ENCODE results near the gene CAMTA1.
"Not testable (repeated sequence)": the region's sequence is repeated elsewhere in the genome, so short reads cannot be mapped to it uniquely, and the experiment has no call there.

The CAMTA1 gene

DNA sequence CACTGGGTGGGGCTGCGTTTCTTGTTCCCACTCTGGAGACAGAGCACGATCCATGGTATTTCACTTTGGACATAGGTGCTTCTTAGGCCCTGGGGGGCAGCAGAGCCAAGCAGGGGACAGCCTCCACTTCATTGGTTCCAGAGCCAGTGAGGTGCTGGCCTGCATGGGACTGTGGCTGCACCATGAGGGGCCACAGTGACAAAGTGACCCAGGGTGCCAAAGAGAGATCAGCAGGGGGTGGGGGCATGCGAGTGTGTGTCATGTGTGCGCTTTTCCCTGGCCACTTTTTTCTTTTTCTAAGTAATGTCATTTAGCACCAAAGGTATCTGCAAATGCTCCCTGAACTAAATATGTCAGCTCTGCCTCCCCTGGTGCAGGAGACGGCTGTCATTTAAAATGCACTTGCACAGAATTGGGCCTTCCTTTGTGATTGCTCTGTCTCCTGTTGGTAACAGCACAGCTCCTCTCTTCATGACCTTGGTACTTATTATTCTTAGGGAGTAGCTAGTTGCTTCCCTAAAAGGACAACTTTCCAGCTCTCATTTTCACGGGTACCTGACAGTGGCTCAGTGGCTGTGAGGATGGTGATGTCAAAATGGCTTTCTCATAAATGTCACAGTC is 910.4 kb downstream of the CAMTA1 start:
- no peak for DNase-seq (ENCODE audit: low spot score)

DNA sequence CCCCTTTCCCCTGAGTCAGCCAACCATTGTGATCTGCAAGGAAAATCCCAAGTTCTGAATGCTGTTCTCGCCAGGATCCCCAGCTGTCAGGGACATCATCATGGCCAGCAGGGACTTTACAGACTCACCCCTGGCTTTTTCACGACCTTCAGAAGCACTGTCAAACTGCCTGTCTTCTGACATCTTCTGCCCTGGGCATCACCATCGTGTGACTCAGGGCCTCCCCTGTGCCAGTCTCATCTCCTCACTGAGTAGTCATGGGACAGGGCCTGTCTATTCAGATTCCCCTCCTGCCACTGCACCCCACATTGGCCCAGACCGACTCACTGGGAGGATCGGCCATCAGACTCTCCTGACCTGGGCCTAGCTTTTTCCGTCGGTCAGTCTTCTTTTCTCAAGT is 913.4 kb downstream of the CAMTA1 start:
- no peak for DNase-seq (ENCODE audit: low spot score)

DNA sequence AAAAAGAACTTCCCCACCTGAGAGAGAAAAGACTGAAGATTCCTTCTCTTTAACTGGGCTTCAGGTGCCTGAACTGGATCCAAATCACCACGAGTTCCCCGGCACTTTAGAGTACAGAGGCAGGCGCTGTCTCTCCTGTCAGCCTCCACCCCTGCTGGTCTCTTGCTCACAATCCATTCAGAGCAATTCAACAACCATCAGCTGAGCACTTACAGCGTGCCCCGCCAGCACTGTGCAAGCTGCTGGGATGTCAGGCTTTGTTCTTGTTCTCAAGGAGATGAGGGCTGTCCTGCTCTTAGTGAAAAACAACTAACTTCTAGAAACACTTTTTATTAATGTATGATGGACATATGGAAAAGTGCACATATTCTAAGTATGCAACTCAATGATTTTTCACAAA is 917.1 kb downstream of the CAMTA1 start:
- DNase-seq (ENCODE audit: low spot score): no peak

DNA sequence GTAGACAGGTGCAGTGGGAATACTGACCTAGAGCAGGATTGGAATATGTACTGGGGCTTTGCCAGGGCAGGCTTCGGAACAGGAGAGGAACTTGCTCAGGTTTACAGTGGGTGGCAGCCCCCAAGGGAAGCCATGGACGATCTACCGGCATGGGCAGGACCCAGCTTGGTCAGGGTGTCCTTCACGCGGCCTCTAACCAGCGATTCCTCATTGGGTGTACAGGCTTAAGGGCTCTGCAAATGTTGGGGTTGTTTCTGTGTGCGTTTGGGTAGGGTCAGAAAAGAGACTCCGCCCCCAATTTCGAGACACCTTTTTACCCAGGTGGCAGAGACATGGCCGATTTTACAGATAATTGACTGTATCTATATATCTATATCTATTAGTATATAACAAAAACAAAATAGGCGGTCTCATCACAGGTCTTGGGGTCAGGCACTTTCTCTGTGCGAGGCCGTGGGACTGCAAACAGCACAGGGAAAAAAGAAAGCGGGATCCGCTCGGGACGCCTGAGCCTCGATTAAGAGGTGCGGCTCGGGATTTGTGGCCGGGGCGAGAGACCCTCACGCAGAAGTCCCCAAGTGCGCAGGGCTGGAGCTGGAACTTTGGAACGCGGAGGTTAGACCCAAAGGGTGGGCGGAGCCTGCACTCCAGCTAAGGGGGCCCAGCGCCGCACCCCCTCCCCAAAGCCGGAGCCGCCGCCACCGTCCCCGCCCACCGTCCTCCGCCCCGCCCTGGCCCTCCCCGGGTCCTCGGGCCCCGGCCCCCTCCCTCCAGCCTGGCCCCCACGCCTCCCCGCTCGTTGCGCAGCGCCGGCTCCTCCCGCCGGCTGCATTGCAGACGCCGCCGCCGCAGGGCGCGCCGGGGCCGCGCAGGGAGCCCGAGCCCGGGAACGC is 918.3 kb downstream of the CAMTA1 start:
- peak; percentile 72 for DNase-seq (ENCODE audit: low spot score)

DNA sequence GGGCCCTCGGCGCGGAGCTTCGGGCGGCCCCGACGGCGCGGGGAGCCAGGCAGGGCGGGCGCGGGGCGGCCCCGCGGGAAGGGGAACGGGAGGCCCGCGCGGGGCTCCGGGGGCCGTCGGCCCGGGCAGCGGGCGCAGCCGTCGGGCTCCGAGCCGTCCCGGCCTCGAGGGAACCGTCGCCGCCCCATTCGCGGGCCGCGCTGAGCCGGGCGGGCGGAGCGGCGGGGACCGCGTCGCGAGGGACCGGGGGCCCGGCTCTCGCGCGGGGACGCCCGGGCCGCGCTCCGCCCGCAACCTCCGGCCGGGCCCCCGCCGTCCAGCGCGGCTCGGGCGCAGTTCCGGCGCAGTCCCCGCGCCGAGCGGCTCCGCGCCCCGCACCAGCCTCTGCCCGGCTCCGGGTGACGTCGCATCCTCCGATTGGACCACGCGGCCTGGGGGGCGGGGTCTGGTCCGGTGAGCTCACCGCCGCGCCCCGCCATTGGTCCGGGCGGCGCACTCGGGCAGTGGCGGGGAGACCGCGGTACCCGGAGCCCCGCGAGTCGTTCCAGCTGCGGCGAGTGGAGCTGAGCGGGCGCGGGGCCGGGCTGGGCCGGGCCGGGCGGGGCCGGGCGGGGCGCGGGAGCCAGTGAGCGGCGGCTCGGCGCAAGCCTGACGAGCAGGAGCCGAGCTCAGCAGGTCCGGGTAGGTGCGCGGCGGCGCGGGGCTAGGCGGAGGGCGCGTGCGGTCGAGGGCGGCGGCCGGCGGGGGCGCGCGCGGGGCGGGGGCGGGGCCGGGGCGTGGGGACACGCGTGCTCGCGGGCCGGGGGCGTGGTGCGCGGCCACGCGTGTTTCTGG is 919.2 kb downstream of the CAMTA1 start:
- DNase-seq (ENCODE audit: low spot score): peak; percentile 97

DNA sequence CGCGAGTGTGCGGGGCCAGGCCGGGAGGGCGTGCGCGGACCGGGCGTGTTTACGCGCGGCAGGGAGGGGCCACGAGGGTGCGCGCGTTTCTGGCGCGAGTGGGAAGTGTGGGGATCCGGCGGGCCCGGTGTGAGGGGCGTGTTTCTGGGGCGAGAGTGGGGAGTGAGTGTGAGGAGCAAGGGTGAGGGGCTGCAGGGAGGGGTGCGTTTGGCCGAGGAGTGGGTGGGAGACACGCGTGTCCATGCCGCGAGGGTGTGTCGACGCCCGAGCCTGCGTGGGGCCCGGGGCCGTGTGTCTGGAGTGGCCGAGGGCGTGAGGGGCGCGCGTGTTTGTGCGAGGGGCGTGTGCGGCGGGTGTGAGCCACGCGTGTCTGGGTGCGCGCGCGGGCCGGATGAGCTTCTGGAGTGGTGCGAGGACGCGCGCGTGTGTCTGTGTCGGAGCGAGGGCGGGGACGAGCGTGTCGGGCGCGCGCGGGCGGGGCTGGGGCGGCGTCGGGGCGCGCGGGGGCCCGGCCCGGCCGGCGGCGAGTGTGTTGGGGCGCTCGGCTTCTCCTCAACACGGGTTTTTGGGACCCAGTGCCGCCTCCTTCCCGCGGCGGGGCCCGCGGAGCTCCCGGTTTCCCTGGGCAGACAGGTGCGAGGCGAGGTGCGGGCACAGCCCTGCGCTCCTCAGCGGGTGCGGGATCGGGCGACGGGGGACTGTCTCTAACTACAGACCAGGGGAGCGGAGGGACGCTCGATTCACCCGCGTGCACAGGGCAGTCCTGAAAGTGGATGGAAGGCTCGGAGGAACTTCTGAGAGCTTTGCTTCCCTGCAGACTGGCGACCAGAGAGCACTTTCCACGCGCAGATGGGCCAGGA is 920.0 kb downstream of the CAMTA1 start:
- DNase-seq (ENCODE audit: low spot score): no peak

DNA sequence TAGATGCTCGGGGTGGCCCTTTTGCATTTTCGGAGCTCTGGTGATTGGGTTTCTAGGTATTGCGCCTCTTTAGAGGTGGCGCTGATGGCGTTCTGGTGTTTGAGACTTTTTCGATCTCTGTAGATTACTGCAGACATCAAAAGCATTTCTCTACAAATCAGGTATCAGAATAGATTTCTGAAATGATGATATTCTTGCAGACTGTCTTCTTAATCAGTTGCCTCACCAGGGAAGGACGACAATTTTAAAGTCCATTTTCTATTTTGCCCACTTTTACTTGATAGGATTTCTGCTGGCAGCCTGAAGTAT is 920.6 kb downstream of the CAMTA1 start:
- DNase-seq (ENCODE audit: low spot score): no peak

DNA sequence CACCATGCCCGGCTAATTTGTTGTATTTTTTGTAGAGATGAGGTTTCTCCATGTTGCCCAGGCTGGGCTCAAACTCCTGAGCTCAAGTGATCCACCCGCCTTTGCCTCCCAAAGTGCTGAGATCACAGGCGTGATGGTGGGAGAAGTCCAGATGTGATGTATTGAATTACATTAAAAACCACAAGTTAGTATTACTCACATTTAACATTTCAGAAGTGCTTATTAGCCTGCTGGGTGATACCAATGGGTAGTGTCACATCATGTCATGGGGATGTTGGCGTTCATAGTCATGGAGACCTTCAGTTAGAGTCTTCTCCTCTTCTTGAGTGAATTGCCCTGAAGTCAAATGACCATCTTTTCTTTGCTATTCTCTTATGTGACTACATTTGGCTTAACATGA is 922.3 kb downstream of the CAMTA1 start:
- DNase-seq (ENCODE audit: low spot score): no peak

DNA sequence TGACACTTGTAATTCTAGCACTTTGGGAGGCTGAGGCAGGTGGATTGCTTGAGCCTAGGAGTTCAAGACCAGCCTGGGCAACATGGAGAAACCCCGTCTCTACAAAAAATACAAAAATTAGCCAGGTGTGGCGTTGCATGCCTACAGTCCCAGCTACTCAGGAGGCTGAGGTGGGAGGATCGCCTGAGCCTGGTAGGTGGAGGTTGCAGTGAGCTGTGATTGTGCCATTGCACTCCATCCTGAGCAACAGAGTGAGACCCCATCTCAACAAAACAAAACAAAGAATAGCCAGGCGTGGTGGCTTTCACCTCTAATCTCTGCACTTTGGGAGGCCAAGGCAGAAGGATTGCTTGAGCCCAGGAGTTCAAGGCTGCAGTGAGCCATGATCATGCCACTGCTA is 922.8 kb downstream of the CAMTA1 start:
- DNase-seq (ENCODE audit: low spot score): not testable (repeated sequence)

DNA sequence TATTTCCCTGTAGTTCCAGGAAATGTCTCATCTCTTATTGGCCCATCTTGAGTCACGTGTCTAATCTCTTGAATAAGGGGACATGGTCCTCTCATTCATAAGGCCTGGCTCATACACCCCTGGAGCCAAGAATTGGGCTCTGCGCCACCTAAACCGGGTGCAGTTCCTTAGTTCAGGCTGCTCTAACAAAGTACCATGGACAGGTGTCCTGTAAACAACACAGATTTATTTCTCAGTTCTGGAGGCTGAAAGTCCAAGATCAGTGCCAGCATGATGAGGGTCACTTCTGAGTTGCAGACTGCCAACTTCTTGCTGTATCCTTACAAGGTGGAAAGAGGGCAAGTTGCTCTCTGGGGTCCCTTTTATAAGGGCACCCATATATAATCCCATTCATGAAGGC is 925.6 kb downstream of the CAMTA1 start:
- no peak for DNase-seq (ENCODE audit: low spot score)

DNA sequence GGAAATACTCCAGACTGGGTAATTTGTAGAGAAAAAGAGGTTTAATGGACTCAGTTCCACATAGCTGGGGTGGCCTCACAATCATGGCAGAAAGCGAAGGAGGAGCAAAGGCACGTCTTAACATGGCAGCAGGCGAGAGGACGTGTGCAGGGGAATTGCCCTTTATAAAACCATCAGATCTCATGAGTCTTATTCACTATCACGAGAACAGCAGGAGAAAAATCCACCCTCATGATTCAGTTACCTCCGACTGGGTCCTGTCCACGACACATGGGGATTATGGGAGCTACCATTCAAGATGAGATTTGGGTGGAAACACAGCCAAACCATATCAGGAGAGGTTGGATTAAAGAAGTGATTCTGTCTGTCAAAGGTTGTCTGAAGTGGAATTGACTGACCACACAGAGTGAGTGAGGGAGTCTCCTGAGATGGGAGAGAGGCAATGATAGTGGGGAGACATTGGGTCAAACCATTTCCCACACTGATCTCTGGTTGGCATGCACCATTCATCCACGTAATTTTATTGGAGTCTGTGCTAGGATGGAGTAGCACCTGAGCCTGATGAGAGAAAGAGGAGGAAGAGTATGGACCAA is 927.6 kb downstream of the CAMTA1 start:
- DNase-seq (ENCODE audit: low spot score): no peak

DNA sequence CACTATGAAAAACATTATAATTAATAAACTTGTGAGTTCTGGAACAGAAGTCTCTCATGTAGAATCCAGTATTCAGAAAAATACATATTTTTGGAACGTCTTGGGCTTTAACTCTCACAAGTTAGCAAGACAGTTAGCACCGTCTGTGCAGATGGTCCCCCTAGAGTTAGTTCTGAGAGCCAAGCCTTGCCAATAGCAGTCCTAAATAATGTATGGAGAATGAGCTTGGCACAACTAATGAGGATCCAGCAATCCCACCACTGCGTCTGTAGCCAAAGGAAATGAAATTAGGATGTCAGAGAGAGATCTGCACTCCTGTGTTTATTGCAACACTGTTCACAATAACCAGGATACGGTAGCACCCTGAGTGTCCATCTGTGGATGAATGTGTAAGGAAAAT is 931.3 kb downstream of the CAMTA1 start:
- no peak for DNase-seq (ENCODE audit: low spot score)

DNA sequence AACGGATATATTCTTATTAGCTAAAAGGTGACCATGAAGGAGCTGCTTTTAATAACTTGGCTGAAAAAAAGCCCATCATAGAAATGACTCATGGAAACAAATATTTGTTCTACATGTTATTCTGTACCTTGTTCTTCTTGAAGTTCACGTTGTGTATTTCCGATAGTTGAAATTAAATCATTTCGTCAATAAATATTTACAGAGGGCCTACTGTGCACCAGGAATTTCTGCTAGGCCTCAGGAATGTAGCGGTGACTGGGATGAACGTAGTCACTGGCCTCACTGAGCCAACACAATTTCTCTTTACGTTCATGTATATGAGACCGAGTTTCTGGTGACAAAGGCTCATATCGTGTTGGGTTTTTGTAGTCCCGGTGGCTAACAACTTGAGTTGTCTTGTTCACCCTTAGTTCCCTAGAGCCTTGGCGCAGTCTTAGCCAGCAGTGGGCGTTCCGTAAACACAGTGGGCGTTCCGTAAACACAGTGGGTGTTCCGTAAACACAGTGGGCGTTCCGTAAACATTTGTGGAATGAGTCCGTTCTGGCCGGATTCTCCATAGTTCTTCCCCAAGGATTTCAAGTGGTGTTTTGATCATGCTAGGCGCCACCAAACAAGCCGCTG is 932.6 kb downstream of the CAMTA1 start:
- no peak for DNase-seq (ENCODE audit: low spot score)

DNA sequence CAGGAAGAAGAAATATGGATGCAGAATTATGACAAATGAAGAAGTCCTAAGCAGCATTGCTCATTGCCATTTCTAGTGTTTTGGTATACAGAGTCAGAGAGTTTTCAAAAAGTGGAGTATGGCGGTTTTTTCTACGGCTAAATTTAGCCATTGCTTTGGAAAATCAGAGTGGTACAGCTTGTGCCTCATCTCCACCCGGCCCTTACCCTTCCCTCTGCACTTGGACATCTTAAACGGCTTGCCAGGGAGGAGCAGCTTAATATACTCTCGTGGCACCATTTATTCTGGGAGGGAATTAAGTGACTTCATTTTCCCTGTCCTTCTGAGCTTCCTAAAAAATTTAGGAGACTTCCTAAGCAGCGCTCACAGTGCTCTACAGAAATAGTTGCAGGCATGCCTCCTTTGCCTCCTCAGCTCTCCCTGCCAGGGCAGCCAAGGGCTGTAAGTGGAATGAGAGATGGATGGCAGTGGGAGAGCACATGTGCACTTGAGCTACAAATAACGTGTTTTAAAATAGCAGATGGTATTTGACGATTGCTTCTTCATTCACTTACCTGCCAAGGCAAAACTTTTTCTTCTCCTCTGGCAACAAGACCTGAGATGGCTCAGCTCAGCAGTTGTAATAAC is 934.3 kb downstream of the CAMTA1 start:
- no peak for DNase-seq (ENCODE audit: low spot score)

DNA sequence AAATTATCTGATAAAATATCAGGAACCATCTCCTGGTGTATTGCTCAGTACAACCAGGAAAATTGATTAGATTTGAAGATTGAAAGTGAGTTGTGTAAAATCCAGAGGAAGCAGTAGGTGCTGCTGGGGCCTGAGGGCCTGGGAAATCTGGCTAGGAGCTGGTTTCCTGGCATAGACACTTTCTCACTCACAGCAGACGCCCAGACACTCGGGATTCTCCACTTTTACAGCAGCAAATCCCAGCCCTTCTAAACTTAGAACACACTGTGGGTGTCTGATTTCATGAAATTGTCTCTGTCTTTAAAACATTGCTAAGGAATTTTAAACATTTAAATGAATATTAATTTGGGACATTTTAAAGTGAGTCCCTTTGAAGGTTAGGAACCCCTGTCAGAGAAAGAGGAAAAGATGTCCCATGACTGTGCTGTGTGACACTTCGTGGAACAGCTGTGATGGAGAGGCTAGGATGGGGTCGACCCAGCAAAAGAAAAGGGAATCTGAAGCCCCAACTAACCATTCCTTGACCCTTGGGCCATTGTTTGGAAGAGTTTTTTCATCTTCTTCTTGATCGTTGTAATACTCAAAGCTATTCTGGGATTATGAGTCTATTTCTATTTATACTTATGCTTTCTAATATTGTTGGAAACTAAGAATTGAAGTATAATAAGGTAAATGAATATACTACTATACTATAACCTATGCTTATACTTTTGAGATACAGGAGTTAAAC is 936.9 kb downstream of the CAMTA1 start:
- no peak for DNase-seq (ENCODE audit: low spot score)

DNA sequence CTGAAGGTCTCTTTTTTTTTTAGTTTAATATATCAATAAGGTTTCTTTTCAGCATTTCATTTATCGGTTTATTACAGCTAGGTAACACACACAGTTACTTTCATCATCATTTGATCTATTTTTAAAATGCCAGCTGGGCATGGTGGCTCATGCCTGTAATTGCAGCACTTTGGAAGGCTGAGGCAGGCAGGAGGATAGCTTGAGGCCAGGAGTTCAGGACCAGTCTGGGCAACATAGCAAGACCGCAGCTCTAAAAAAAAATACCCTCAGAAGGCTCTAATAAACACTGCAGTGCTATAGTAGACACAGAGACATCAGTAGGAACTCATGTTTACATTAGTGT is 937.4 kb downstream of the CAMTA1 start:
- no peak for DNase-seq (ENCODE audit: low spot score)

DNA sequence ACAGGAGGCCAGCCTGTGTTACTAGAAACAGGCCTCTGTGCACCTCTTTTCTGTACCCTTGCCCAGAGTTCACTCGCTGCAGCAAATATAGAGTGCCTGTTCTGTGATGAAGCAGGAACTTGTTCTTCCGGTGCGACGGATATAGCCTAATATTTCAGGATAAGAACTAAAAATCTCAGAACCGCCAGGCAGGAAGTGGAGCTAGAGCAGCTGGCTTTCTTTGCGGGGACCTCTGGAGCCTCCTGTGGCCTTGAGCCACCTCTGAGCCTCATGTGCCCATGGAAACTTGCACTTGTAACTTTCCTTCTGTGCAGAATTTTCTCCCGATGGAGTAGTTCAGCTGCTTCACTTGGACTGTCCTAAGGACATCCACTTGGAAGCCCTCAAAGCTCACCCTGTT is 941.4 kb downstream of the CAMTA1 start:
- no peak for DNase-seq (ENCODE audit: low spot score)

DNA sequence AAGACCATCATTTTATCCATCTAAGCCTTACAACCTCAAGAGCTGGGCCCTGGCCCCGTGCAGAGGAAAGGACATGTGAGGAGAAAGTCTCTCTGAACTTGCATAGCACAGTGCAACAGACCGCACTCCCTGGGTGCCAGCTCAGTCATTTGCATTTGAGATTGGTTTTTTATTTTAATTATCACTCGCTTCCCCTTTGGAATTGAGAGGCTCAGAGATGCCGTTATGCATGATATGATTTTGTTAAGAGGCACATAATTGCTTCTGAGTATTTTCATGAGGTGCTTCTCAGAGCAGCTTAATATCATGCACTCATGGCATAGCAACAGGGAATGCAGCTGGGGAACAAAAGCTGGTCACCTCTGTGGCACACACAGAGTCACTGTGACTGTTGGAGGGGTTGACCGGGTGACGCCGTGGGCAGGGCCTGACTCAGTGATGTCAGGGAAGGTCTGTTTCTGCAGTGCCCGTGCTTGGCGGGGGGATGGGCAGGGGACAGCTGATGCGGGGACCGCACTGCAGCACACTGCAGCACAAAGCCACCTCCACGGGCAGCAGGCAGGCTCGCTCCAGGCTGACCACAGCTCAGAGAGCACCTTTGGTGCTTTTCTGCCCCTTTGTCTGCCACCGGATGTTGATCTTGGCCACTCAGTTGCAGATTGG is 942.7 kb downstream of the CAMTA1 start:
- DNase-seq (ENCODE audit: low spot score): no peak

DNA sequence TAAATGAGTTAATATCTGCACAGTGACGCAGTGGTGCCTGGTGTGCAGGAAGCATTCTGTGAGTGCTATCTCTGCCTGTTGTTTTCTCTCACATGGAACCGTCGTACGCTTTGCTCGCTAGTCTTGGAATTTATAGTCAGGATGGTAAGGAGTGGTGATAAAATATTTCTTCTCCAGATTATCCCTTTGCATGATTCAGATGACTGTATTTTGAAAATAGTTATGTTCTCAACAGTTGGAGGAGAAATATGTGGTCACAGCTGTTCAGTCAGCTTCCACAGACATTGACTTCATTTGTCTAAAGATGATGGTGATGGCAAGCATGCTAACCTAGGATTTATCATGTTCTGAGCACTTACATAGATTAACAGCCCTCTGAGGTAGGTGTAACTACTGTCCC is 944.5 kb downstream of the CAMTA1 start:
- no peak for DNase-seq (ENCODE audit: low spot score)

DNA sequence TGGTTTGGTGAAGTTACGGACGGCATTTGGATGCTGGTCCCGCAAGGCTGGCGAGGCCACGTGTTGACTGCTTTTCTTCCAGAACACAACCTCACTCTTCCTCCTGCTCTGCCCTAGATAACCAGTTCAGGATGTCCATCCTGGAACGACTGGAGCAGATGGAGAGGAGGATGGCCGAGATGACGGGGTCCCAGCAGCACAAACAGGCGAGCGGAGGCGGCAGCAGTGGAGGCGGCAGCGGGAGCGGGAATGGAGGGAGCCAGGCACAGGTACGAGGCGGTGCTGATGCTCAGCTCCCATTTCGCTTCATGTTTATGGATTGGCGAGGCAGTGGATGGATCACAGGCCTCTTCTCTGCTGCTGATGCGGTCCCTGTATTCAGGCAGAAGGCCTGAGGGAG is 947.1 kb downstream of the CAMTA1 start:
- DNase-seq (ENCODE audit: low spot score): no peak

Measured in left forelimb (tissue), 1 donor.